Gastroesophageal sphincter (tissue), 4 donors: ENCODE data around the gene SYT8. TPM values are rescaled to one million over a fixed set of nuclear protein-coding genes. Genes with fewer than 3 reads are reported as not detected.

Source experiments
- ATAC-seq: fragments of 150-250 bp; one replicate; pipeline ENCODE4 v1.9.1; 2016; ENCODE audit warnings: mild to moderate bottlenecking, moderate library complexity
- H3K27ac ChIP-seq, 4 donors: fragments of 200-600 bp; sonication (generic) in 3 of 4; 1 replicate in 3 of 4; 2 replicates in 1 of 4; pipeline ENCODE4 v1.5.1; 2016 to 2019
- H3K27me3 ChIP-seq: fragments of 200-600 bp; sonication (generic); one replicate; pipeline ENCODE4 v1.5.1; 2019
- H3K36me3 ChIP-seq, 2 donors: fragments of 200-600 bp; sonication (generic); one replicate each; pipeline ENCODE4 v1.5.1; 2019; ENCODE audit warnings: control low read depth in 1 of 2
- H3K4me1 ChIP-seq, 3 donors: fragments of 200-600 bp; sonication (generic); 1 replicate in 2 of 3; 2 replicates in 1 of 3; pipeline ENCODE4 v1.5.1; 2016 to 2019; ENCODE audit warnings: control low read depth in 2 of 3
- H3K4me3 ChIP-seq, 2 donors: fragments of 200-600 bp; sonication (generic); one replicate each; pipeline ENCODE4 v1.5.1; 2019; ENCODE audit warnings: mild to moderate bottlenecking in 1 of 2, moderate library complexity in 1 of 2
- H3K9me3 ChIP-seq, 3 donors: fragments of 200-600 bp; sonication (generic); one replicate each; pipeline ENCODE4 v1.5.1; 2017 to 2019; ENCODE audit warnings: control low read depth in 2 of 3
- EP300 ChIP-seq: sonication (generic); formaldehyde crosslinking; IDR thresholded peaks from one replicate; pipeline ENCODE4 v1.6.1; 2017; ENCODE audit warnings: antibody characterized with exemption, mild to moderate bottlenecking
- POLR2A ChIP-seq, 2 donors: fragments of 450-650 bp; IDR thresholded peaks; one replicate each; pipeline ENCODE4 v1.6.1; 2017; ENCODE audit warnings: antibody characterized with exemption in 2 of 2, mild to moderate bottlenecking in 2 of 2, moderate library complexity in 1 of 2
- POLR2AphosphoS5 ChIP-seq: sonication (generic); formaldehyde crosslinking; IDR thresholded peaks from one replicate; pipeline ENCODE4 v1.6.1; 2017; ENCODE audit warnings: antibody characterized with exemption
- WGBS, 2 donors: methylation state at CpG; one replicate each; pipeline ENCODE4 v1.1.5; 2018; ENCODE audit warnings: low coverage in 1 of 2; 5-methylcytosine and 5-hydroxymethylcytosine counted together
- total RNA-seq, 4 donors: library from RNA; depleted of rRNA; stranded (reverse); fragments of >200 nt; gene quantifications; one replicate each; pipeline ENCODE4 v1.1.0, GENCODE V29; 2016
- TF ChIP-seq, protein P1 (sequence below), 4 experiments: fragments of 200-600 bp in 2 of 4; fragments of 450-650 bp in 2 of 4; sonication (generic) in 1 of 4; IDR thresholded peaks; one replicate each; pipeline ENCODE4 v1.5.1; 2017 to 2019; ENCODE audit warnings: antibody characterized with exemption in 4 of 4, mild to moderate bottlenecking in 2 of 4, moderate library complexity in 2 of 4

Gene SYT8
- total RNA-seq, 4 donors from 2014 or later, result 2.2 TPM; not detected in 3

DNA sequence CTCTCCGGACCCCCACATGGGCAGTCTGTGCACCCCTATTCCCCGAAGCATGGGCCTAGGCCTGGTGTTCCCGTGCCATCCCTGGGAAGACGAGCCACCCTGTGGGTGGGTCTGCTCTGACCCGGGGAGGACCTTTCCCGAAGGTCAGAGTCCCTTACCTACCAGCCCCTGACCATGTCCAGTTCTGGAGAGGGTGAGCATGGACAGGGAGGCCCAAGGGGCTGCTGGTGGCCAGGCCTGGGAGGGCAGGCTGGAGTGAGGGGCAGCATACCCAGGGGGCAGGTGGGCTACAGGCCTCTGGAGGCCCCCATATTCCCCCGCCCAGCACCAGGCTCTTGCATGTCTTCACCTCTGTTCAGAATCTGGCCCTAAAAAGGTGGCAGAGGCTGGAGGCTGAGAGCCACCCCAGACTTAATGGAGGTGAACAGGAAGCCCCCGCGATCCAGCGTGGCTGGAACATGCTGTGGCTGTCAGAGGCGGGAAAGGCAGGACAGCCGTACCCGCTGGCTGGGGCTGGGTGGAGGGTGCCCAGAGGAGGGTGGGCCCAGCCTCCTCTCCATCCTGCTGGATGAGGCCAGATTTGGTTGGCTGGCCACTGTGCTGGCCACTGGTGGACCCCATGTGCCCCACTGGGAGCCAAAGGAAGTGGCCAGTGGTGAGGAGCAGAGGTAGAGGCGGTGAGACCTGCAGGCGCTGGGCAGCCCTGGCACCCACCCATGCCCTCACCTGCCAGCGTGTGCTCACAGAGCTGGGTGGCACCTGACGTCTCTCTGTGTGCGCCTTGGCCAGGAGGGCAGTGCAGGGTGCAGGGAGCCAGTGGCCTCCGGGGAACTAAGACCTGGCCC lies 11.2 kb upstream of the SYT8 start:
- no peak overlapping the region for H3K27ac ChIP-seq
- peaks cover 0 to 14% (median 0%) of the 10 kb centered on the region in 3 donors for H3K9me3 ChIP-seq
- H3K36me3 ChIP-seq, result no peaks in the 10 kb centered on the region
- no CpG with 5 or more reads among the region's 19 CpGs for WGBS, 2 donors
- H3K27me3 ChIP-seq, result peaks cover 31% of the 10 kb centered on the region
- no peak for ATAC-seq
- H3K4me3 ChIP-seq, result no peak overlapping the region
- TF ChIP-seq, protein P1, sequence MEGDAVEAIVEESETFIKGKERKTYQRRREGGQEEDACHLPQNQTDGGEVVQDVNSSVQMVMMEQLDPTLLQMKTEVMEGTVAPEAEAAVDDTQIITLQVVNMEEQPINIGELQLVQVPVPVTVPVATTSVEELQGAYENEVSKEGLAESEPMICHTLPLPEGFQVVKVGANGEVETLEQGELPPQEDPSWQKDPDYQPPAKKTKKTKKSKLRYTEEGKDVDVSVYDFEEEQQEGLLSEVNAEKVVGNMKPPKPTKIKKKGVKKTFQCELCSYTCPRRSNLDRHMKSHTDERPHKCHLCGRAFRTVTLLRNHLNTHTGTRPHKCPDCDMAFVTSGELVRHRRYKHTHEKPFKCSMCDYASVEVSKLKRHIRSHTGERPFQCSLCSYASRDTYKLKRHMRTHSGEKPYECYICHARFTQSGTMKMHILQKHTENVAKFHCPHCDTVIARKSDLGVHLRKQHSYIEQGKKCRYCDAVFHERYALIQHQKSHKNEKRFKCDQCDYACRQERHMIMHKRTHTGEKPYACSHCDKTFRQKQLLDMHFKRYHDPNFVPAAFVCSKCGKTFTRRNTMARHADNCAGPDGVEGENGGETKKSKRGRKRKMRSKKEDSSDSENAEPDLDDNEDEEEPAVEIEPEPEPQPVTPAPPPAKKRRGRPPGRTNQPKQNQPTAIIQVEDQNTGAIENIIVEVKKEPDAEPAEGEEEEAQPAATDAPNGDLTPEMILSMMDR (IDR thresholded peaks at IDR 0.05), result no peak
- TF ChIP-seq POLR2A (IDR thresholded peaks at IDR 0.05) (no peak), EP300 (no peak), POLR2AphosphoS5 (no peak)
- H3K4me1 ChIP-seq, result peaks cover 0 to 13% (median 0%) of the 10 kb centered on the region in 3 donors

GRCh38 chr11:1824221-1825038 lies 10.4 kb upstream of the SYT8 start:
- Histone ChIP-seq H3K4me3 (no peak overlapping the region), H3K27ac (no peak overlapping the region), H3K9me3 (peaks cover 0 to 6% (median 0%) of the 10 kb centered on the region in 3 donors), H3K27me3 (peaks cover 39% of the 10 kb centered on the region), H3K4me1 (peaks cover 0 to 13% (median 0%) of the 10 kb centered on the region in 3 donors), H3K36me3 (no peaks in the 10 kb centered on the region)
- WGBS, 2 donors, result 88 to 95% methylated on average over 7 to 11 of the region's 23 CpGs
- TF ChIP-seq, protein P1 (IDR thresholded peaks at IDR 0.05), result no peak
- TF ChIP-seq EP300, result no peak
- no peak for TF ChIP-seq POLR2AphosphoS5
- no peak for TF ChIP-seq POLR2A (IDR thresholded peaks at IDR 0.05)
- ATAC-seq, result no peak

GRCh38 chr11:1825039-1825740 lies 9.6 kb upstream of the SYT8 start:
- no CpG with 5 or more reads among the region's 26 CpGs for WGBS, 2 donors
- peaks cover 0 to 13% (median 0%) of the 10 kb centered on the region in 3 donors for H3K4me1 ChIP-seq

DNA sequence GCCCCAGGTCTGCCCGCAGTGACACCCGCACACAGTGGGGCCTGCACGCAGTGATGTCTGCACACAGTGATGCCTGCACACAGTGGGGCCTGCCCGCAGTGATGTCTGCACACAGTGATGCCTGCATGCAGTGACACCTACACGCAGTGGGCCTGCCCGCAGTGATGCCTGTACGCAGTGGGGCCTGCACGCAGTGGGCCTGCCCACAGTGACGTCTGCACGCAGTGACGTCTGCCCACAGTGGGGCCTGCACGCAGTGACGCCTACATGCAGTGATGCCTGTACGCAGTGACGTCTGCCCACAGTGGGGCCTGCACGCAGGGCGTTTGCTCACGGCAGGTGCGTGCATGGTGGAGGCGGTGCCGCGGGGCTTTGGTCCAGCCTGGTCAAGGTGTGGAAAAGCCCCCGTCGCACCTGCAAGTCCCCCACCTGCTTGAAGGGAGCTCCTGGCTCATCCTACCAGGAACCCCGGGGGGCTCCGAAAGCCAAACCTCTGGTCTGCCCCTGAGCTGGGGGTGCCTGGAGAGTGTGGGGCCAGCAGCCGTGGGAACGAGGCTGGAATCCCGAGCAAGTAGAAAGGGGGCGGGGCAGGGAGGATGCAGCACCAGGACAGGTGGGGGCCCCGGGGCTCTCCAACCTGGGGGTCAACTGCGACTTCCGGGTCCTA lies 8.9 kb upstream of the SYT8 start:
- H3K4me1 ChIP-seq, result peaks cover 0 to 13% (median 0%) of the 10 kb centered on the region in 3 donors
- H3K4me3 ChIP-seq, result no peak overlapping the region
- ATAC-seq, result no peak
- H3K27ac ChIP-seq, result no peak overlapping the region
- 100% methylated on average over 2 of the region's 33 CpGs; no CpG with 5 or more reads in 1 of the 2 donors for WGBS, 2 donors
- no peaks in the 10 kb centered on the region for H3K36me3 ChIP-seq
- TF ChIP-seq POLR2A (IDR thresholded peaks at IDR 0.05), result no peak
- no peak for TF ChIP-seq EP300
- no peak for TF ChIP-seq POLR2AphosphoS5
- TF ChIP-seq, protein P1 (IDR thresholded peaks at IDR 0.05), result no peak
- H3K9me3 ChIP-seq, result no peaks in the 10 kb centered on the region
- peaks cover 53% of the 10 kb centered on the region for H3K27me3 ChIP-seq

More at GRCh38 chr11:1825039-1825740, 9.6 kb upstream of the SYT8 start:
- Histone ChIP-seq H3K36me3 (no peaks in the 10 kb centered on the region), H3K4me3 (no peak overlapping the region), H3K9me3 (no peaks in the 10 kb centered on the region), H3K27ac (no peak overlapping the region), H3K27me3 (peaks cover 45% of the 10 kb centered on the region)
- no peak for TF ChIP-seq POLR2AphosphoS5
- TF ChIP-seq, protein P1 (IDR thresholded peaks at IDR 0.05), result no peak
- no peak for TF ChIP-seq POLR2A (IDR thresholded peaks at IDR 0.05)
- TF ChIP-seq EP300, result no peak
- no peak for ATAC-seq
